GM12891 (cell line): ENCODE data around the gene PCGF5.
"Not testable (repeated sequence)": the region's sequence is repeated elsewhere in the genome, so short reads cannot be mapped to it uniquely, and the experiment has no call there.

ENCODE experiments used
- POLR2A ChIP-seq: IDR thresholded peaks from 2 replicates; pipeline ENCODE4 v1.6.1; 2011; ENCODE audit warnings: low read depth, low read length, control low read depth
- POU2F2 ChIP-seq: IDR thresholded peaks from 2 replicates; pipeline ENCODE4 v1.6.1; 2011; ENCODE audit warnings: low read depth, mild to moderate bottlenecking, control low read depth, low read length, moderate library complexity

DNA sequence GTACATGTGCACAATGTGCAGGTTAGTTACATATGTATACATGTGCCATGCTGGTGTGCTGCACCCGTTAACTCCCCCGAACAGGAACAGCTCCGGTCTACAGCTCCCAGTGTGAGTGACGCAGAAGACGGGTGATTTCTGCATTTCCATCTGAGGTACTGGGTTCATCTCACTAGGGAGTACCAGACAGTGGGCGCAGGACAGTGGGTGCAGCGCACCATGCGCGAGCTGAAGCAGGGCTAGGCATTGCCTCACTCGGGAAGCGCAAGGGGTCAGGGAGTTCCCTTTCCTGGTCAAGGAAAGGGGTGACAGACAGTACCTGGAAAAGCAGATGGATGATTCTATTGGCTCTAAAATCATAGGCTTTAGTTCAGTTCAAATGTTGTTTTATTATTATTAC is 32.5 kb upstream of the PCGF5 start:
- TF ChIP-seq POLR2A, POU2F2: not testable (repeated sequence)
